ENCODE measurements around the gene PDAP1.
"Not testable (repeated sequence)": the region's sequence is repeated elsewhere in the genome, so short reads cannot be mapped to it uniquely, and the experiment has no call there.

PDAP1 gene

DNA sequence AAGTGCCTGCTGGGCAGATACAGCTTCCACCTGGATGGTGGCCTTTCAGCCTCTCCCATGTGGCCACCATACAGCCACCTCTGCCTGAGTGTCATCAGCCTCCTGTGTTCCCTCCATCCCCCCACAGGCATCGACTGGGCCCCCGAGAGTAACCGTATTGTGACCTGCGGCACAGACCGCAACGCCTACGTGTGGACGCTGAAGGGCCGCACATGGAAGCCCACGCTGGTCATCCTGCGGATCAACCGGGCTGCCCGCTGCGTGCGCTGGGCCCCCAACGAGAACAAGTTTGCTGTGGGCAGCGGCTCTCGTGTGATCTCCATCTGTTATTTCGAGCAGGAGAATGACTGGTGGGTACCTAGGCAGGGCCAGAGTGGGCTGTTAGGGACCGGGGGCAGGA is 20.5 kb downstream of the PDAP1 start:
- no peaks in the 10 kb centered on the region for H3K27me3 ChIP-seq
- no peak overlapping the region for H3K4me3 ChIP-seq
- H3K27ac ChIP-seq = no peak overlapping the region
- H3K36me3 ChIP-seq = peaks cover 35 to 67% (median 54%) of the 10 kb centered on the region in 3 donors
- peaks cover 0 to 9% (median 8%) of the 10 kb centered on the region in 4 donors for H3K4me1 ChIP-seq
- no peaks in the 10 kb centered on the region for H3K9me3 ChIP-seq
- intact Hi-C loops (cut with DNase I; ENCODE audit: low total_unique reads) = no loop called here
- TF ChIP-seq, protein P1, sequence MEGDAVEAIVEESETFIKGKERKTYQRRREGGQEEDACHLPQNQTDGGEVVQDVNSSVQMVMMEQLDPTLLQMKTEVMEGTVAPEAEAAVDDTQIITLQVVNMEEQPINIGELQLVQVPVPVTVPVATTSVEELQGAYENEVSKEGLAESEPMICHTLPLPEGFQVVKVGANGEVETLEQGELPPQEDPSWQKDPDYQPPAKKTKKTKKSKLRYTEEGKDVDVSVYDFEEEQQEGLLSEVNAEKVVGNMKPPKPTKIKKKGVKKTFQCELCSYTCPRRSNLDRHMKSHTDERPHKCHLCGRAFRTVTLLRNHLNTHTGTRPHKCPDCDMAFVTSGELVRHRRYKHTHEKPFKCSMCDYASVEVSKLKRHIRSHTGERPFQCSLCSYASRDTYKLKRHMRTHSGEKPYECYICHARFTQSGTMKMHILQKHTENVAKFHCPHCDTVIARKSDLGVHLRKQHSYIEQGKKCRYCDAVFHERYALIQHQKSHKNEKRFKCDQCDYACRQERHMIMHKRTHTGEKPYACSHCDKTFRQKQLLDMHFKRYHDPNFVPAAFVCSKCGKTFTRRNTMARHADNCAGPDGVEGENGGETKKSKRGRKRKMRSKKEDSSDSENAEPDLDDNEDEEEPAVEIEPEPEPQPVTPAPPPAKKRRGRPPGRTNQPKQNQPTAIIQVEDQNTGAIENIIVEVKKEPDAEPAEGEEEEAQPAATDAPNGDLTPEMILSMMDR (IDR thresholded peaks at IDR 0.05) = no peak
- DNase-seq = no peak

DNA sequence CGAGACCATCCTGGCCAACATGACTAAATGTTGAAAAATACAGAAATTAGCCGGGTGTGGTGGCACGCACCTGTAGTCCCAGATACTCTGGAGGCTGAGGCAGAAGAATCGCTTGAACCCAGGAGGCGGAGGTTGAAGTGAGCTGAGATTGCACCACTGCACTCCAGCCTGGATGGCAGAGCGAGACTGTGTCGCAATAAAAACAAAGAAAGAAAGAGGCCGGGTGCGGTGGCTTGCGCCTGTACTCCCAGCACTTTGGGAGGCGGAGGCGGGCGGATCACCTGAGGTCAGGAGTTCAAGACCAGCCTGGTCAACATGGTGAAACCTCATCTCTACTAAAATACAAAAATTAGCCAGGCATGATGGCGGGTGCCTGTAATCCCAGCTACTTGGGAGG is 21.2 kb downstream of the PDAP1 start:
- H3K27ac ChIP-seq; H3K9me3 ChIP-seq; intact Hi-C loops (cut with DNase I; ENCODE audit: low total_unique reads); H3K4me3 ChIP-seq; H3K4me1 ChIP-seq; DNase-seq; H3K27me3 ChIP-seq: not testable (repeated sequence)
- peaks cover 35 to 67% (median 54%) of the 10 kb centered on the region in 3 donors for H3K36me3 ChIP-seq

DNA sequence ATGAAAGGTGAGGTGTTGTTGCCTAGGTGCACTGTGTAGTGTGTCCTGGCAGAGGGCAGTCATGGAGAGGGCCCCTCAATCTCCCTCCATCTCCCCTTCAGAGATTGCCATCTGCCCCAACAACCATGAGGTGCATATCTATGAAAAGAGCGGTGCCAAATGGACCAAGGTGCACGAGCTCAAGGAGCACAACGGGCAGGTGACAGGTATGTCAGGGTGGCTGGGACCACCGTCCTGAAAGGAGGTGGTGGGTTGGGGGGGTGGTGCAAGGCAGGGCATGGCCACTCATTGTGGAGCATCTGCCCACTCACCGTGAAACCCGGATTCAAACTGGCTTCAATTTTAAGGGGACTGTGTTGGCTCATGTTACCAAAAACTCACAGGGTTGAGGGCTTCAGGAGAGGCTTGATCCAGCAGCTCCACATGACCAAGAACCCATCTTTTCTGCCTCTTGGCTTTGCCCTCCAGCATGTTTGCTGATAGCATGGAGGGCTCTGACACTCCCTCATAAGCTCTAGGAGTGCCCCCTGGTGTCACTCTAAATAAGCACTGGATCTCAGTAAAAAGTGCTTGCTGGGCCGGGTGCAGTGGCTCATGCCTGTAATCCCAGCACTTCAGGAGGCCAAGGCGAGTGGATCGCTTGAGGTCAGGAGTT is 21.7 kb downstream of the PDAP1 start:
- Histone ChIP-seq H3K36me3 (peaks cover 35 to 67% (median 54%) of the 10 kb centered on the region in 3 donors), H3K4me1 (peaks cover 0 to 2% (median under 1%) of the 10 kb centered on the region in 4 donors)

GRCh38 chr7:99385564-99385963 is 22.8 kb downstream of the PDAP1 start:
- Histone ChIP-seq H3K27me3 (no peaks in the 10 kb centered on the region), H3K4me3 (no peak overlapping the region), H3K36me3 (peaks cover 29 to 58% (median 43%) of the 10 kb centered on the region in 3 donors), H3K4me1 (peaks cover 0 to 14% (median 11%) of the 10 kb centered on the region in 4 donors), H3K9me3 (no peaks in the 10 kb centered on the region), H3K27ac (no peak overlapping the region)
- intact Hi-C loops (cut with DNase I; ENCODE audit: low total_unique reads) = no loop called here
- DNase-seq = no peak
- TF ChIP-seq, protein P1 (IDR thresholded peaks at IDR 0.05) = no peak

More for the DNA sequence above, 21.7 kb downstream of the PDAP1 start:
- no peak for DNase-seq
- H3K27ac ChIP-seq = no peak overlapping the region
- no peak overlapping the region for H3K4me3 ChIP-seq
- no peaks in the 10 kb centered on the region for H3K27me3 ChIP-seq
- TF ChIP-seq, protein P1 (IDR thresholded peaks at IDR 0.05) = peak in 1 of 2 experiments; percentile 8
- no peaks in the 10 kb centered on the region for H3K9me3 ChIP-seq
- intact Hi-C loops (cut with DNase I; ENCODE audit: low total_unique reads) = no loop called here

GRCh38 chr7:99384523-99384922 is 23.9 kb downstream of the PDAP1 start:
- DNase-seq = no peak
- H3K4me3 ChIP-seq = no peak overlapping the region
- peaks cover 0 to 24% (median 21%) of the 10 kb centered on the region in 4 donors for H3K4me1 ChIP-seq
- TF ChIP-seq, protein P1 (IDR thresholded peaks at IDR 0.05) = no peak
- H3K36me3 ChIP-seq = peaks cover 25 to 48% (median 35%) of the 10 kb centered on the region in 3 donors
- H3K27me3 ChIP-seq = no peaks in the 10 kb centered on the region
- no peaks in the 10 kb centered on the region for H3K9me3 ChIP-seq
- no peak overlapping the region for H3K27ac ChIP-seq
- intact Hi-C loops (cut with DNase I; ENCODE audit: low total_unique reads) = no loop called here

- no peak for DNase-seq
- no peaks in the 10 kb centered on the region for H3K27me3 ChIP-seq
- H3K36me3 ChIP-seq = peaks cover 23 to 41% (median 28%) of the 10 kb centered on the region in 3 donors
- TF ChIP-seq, protein P1 (IDR thresholded peaks at IDR 0.05) = no peak
- intact Hi-C loops (cut with DNase I; ENCODE audit: low total_unique reads) = no loop called here
- H3K4me1 ChIP-seq = peaks cover 0 to 30% (median 27%) of the 10 kb centered on the region in 4 donors
- no peaks in the 10 kb centered on the region for H3K9me3 ChIP-seq
- no peak overlapping the region for H3K4me3 ChIP-seq
- no peak overlapping the region for H3K27ac ChIP-seq
Measured at GRCh38 chr7:99383791-99384370, 24.5 kb downstream of the PDAP1 start.

Data from tibial artery (tissue), 4 donors.